H1 (cell line): ENCODE results near the gene RFPL1. TPM values are rescaled to one million over a fixed set of nuclear protein-coding genes. Genes with fewer than 3 reads are reported as not detected.

Source experiments
- CHD2 ChIP-seq: IDR thresholded peaks from 2 replicates; pipeline ENCODE4 v1.6.1; 2012; ENCODE audit warnings: low read length, improper control_type of control experiment
- CHD7 ChIP-seq: fragments of 300-600 bp; sonication (generic); IDR thresholded peaks from 2 replicates; pipeline ENCODE4 v1.7.1; 2012; ENCODE audit warnings: low read length, moderate library complexity, mild to moderate bottlenecking, inconsistent platforms; ENCODE audit not compliant: insufficient replicate concordance
- E2F6 ChIP-seq: IDR thresholded peaks from 2 replicates; pipeline ENCODE4 v1.6.1; 2012; ENCODE audit warnings: inconsistent platforms
- HDAC2 ChIP-seq, 2 experiments: fragments of 300-600 bp in 1 of 2; sonication (generic) in 1 of 2; IDR thresholded peaks; 2 replicates each; pipeline ENCODE4 v1.6.1; 2011 to 2012; ENCODE audit warnings: low read depth in 2 of 2, low read length in 2 of 2, mild to moderate bottlenecking in 2 of 2, moderate library complexity in 2 of 2, borderline replicate concordance in 1 of 2, inconsistent platforms in 1 of 2
- RAD21 ChIP-seq, 2 experiments: IDR thresholded peaks in 1 of 2; conservative IDR thresholded peaks in 1 of 2; 2 replicates each; pipeline ENCODE4 v1.6.1; 2011; ENCODE audit warnings: low read depth in 2 of 2, low read length in 2 of 2, improper control_type of control experiment in 1 of 2, inconsistent platforms in 1 of 2, mild to moderate bottlenecking in 1 of 2, moderate library complexity in 1 of 2
- RNF2 ChIP-seq: fragments of 200-900, 300-1000 bp; sonication (generic); IDR thresholded peaks from 2 replicates; pipeline ENCODE4 v1.7.1; 2016; ENCODE audit warnings: borderline replicate concordance, low read depth, mild to moderate bottlenecking, antibody characterized with exemption, low read length; ENCODE audit not compliant: poor library complexity, severe bottlenecking; ENCODE audit errors: missing control alignments
- SIX5 ChIP-seq: IDR thresholded peaks from 2 replicates; pipeline ENCODE4 v1.6.1; 2011; ENCODE audit warnings: mild to moderate bottlenecking, low read depth, low read length
- YY1 ChIP-seq: IDR thresholded peaks from 2 replicates; pipeline ENCODE4 v1.6.1; 2011; ENCODE audit warnings: low read depth, mild to moderate bottlenecking, low read length
- ZNF274 ChIP-seq: IDR thresholded peaks from 2 replicates; pipeline ENCODE4 v1.7.0; 2012; ENCODE audit warnings: low read length, borderline replicate concordance; ENCODE audit errors: extremely low read depth
- polyA plus RNA-seq, 7 experiments: library from polyadenylated mRNA; depleted of rRNA in 3 of 7; stranded (reverse) in 5 of 7; unstranded in 2 of 7; fragments of >200 nt in 5 of 7; fragments of 200-250 nt in 2 of 7; gene quantifications; 1 replicate in 5 of 7; 2 replicates in 1 of 7; 4 replicates in 1 of 7; pipeline versions ENCODE4 v1.2.1 to v1.2.3, GENCODE V29; 2011 to 2013; ENCODE audit warnings: missing spikeins in 2 of 7, mixed read lengths in 2 of 7
- total RNA-seq: library from RNA; stranded (reverse); fragmentation: NEBNext Ultra II Directional; extraction: Animal tissue kit (Norgen Biotek cat#: 25700); gene quantifications from 2 replicates; pipeline ENCODE4 v1.2.1, GENCODE V29; 2021

The RFPL1 gene
- total and polyA plus RNA-seq, 2 of the 8 experiments (the other 6 are each of a cell fraction or from before 2014, with no cell fraction given), result not detected

- no peak for TF ChIP-seq CHD7
- no peak for TF ChIP-seq RAD21 (IDR thresholded peaks at IDR 0.05 in 1 of 2, conservative IDR thresholded peaks at IDR 0.05 in 1 of 2; ENCODE audit: low read depth in 2 of 2, low read length in 2 of 2)
- TF ChIP-seq HDAC2 (IDR thresholded peaks at IDR 0.05; ENCODE audit: borderline replicate concordance in 1 of 2, low read depth in 2 of 2, low read length in 2 of 2), result no peak
- no peak for TF ChIP-seq ZNF274
- TF ChIP-seq YY1, result no peak
- no peak for TF ChIP-seq CHD2
- no peak for TF ChIP-seq E2F6
- TF ChIP-seq SIX5, result no peak
- TF ChIP-seq RNF2, result no peak
Measured at GRCh38 chr22:29449296-29449875, 11.0 kb downstream of the RFPL1 start (continued).
